CD4-positive, alpha-beta T cell treated with Interleukin-21 for 1 hour (primary cell): Measurements from ENCODE around the gene FAM47E.

Source experiments
- DNase-seq: peaks from one replicate; pipeline ENCODE4 v3.0.0-alpha.2; 2020

FAM47E gene

GRCh38 chr4:76302826-76303438, 51.4 kb downstream of the FAM47E start:
- DNase-seq: no peak

GRCh38 chr4:76305033-76305687, 53.6 kb downstream of the FAM47E start:
- peak; percentile 31 for DNase-seq

- peak; percentile 30 for DNase-seq
Observed at GRCh38 chr4:76305971-76306881, 54.7 kb downstream of the FAM47E start, which contains the start of gene STBD1. STBD1 (plus strand) TSS chr4:76306733; CDS start chr4:76306770, 37 bp downstream.

GRCh38 chr4:76306882-76307659, 55.5 kb downstream of the FAM47E start:
- peak; percentile 4 for DNase-seq

DNA sequence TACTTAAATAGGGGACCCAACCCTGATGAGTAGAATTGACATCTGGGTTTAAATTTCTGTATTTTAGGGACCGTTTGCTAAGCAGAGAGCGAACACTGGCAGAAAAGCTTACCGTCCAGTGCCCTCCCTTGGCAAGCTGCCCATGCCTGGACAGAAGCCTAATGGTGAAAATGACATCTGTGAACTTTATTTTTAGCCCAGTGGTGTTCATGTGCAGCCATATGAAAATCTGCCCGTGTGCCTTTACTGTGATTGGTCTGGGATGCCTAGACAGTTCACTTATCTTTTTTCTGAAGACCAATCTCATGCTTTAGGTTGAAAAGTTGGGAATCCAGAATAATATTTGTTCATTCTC, 56.1 kb downstream of the FAM47E start:
- no peak for DNase-seq

DNA sequence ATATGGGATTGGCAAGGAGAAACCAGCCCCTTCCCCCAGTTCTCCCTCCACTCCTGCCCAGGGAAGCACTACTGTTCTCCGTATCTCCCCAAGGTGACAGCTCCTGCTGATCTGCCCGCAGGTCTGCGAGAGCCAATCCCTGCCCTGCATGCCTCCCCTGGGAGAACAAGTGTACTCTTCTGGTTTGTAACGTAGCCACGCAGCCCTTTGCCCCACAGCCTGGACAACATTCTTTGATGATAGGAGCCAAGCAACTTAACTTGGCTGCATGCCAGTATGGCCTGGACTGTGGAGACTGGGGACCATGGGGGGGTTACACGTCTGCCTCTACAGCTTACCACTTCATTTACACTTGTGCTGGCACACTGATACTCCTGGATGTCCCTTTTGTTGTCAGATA, 57.0 kb downstream of the FAM47E start:
- no peak for DNase-seq

- DNase-seq: no peak
Observed at GRCh38 chr4:76309939-76310550, 58.5 kb downstream of the FAM47E start.

DNA sequence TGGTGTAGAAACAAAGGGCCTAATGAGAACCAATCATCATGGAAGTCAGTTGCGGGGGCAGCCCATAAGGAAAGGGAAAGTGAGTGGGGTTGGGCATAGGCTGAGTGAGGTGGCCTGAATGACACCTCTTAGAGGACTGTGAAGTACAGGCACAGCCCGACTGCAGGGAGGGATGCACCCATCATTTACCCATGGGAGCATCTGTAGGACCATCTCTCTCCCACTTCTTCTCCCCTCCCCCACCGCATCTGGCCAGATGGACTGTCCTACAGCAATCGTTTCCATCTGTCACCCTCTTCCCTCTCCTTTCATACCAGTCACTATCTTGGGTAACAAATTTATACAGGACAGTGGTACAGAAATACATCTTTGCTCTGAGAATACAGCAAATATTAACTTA, 59.2 kb downstream of the FAM47E start:
- no peak for DNase-seq

- no peak for DNase-seq
Observed at GRCh38 chr4:76311896-76312331, 60.4 kb downstream of the FAM47E start.

DNA sequence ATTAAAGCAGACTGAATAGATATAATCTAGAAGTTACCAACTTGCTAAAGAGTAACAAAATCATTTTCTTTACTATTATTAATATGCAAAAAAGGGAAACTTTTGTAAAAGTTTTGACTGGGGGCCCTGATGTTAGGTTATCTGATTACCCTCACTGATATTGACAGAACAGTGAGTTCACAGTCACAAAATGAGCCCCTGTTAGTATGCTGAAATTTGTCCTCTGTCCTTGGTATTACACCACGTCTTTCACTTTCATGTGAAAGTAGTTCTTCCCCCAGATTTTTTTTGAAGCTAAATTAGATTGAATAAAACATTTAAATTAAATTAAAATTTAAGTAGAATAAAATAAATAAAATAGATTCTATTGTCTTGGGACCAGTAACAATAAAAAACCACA, 60.9 kb downstream of the FAM47E start:
- no peak for DNase-seq

DNA sequence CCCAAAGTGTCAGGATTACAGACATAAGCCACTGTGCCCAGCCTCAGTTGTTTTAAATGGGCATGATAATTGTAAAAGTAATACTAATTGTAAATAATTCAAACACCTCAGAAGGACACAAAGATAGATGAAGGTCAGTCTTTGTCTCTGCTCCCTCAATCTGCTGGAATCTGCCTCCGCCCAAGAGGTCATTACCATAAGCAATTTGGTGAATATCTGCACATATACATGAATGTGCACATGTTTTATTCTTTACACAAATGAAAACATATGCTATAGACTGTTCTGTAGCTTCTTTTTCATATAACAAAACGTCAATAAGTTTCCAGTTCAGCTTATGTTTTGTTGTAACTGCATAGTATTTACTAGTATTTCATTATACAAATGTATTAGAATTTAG, 62.0 kb downstream of the FAM47E start:
- no peak for DNase-seq

- no peak for DNase-seq
Observed at GRCh38 chr4:76315267-76315918, 63.9 kb downstream of the FAM47E start.

DNA sequence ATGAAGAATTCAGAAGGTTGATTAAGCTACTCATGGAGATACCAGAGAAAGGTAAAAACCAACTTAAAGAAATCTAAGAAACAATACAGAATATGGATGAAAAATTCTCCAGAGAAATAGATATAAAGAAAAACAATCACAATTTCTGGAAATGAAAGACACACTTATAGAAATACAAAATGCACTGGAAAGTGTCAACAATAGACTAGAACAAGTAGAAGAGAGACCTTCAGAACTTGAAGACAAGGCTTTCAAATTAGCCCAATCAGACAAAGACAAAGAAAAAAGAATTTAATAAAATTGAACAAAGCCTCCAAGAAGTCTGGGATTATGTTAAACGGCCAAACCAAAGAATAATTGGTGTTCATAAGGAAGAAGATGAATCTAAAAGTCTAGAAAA, 64.6 kb downstream of the FAM47E start:
- DNase-seq: no peak

DNA sequence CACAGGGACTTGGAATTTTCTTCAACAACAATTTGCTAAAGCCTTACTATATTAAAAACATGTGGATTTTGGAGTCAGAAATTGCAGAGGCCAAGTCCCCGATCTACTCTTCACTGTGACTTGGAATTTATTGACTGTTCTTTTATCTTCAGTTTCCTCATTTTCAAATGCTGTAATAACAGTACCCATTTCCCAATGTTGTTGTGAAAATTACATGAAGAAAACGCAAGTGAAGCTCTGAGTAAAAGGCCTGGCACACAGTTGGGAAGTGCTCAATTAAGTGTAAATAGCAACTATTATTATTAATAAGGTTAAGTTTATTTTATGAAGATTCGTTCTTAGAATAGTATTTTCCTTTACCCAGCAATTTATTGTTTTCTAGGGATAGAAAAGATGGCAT, 70.7 kb downstream of the FAM47E start:
- no peak for DNase-seq

DNA sequence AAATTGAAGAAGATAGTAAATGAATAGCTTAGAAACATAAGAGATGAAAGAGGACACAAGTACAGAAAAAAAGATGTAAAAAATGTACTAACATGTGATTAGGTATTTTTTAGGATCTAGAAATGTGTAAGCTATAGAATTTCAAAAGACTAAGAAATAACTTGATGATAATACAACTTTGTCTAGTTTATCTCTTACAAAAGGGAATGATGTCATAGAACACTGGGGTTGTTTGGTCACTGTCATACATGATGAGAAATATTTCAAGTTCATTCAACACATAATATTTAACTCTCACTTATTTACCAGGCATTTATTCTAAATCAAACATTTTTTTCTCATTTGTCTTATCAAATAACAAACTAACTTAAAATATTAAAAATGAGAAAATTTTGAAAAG, 73.6 kb downstream of the FAM47E start:
- DNase-seq: no peak

DNA sequence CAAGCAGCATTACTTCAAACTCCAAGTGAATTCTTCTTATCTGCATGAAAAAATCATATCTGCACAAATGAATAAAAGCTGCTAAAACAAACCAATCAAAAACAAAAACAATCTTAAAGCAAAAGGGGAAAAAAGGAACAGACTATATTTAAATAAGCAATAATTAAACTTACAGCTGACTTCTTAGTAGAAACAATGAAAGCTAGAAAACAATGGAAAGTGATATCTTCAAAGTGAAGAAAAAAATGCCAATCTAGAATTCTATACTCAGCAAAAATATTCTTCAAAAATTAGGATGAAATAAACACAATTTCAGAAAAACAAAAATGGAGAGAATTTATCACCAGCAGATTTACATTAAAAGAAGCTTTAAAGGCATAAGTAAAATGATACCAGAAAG, 75.0 kb downstream of the FAM47E start:
- no peak for DNase-seq
